ENCODE results near the gene PPM1F.

DNA sequence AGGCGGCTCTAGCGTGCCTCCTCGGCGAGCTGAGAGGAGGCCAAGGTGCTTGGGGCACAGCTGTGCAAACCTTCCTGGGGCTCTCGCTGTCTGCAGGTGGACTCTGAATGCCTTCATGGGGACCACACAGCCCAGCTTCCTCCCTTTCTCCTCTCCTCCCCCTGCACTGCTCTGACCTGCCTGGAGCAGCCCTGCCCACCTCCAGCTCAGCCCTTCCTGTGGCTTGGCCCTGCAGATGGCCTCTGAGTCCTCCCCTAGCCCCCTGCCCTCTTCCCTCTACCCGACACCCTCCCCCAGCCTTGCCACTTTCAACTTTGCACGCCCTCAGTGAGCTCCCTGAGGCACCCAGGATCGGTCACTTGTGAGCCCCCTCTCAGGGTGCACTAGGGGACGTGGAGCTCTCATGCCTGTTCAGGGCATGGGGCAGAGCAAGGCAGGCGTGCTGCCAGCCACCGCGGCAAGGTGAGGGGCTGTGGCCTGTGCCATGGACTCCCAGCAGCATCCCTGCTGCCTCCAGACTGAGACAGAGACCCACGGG, 31.4 kb downstream of the PPM1F start:
- TF ChIP-seq POLR2A (IDR thresholded peaks at IDR 0.05; ENCODE audit: low read depth, low read length) (no peak), TARDBP (IDR thresholded peaks at IDR 0.05; ENCODE audit: borderline replicate concordance) (no peak), MEF2A (IDR thresholded peaks at IDR 0.05; ENCODE audit: insufficient read depth, low read depth, low read length) (no peak), CTCF (IDR thresholded peaks at IDR 0.05 in 2 of 3, conservative IDR thresholded peaks at IDR 0.05 in 1 of 3; ENCODE audit: control insufficient read depth in 2 of 3, extremely low read depth in 1 of 3, insufficient read depth in 1 of 3, low read depth in 3 of 3, low read length in 3 of 3) (no peak), EZH2 (IDR thresholded peaks at IDR 0.05; ENCODE audit: borderline replicate concordance, control insufficient read depth, low read depth, low read length) (no peak), IRF5 (IDR thresholded peaks at IDR 0.05; ENCODE audit: borderline replicate concordance) (no peak), FOXK2 (IDR thresholded peaks at IDR 0.05) (no peak), YY1 (IDR thresholded peaks at IDR 0.05; ENCODE audit: low read depth, low read length) (no peak), RFX5 (IDR thresholded peaks at IDR 0.05; ENCODE audit: low read depth, low read length) (no peak), REST (IDR thresholded peaks at IDR 0.05; ENCODE audit: low read depth, low read length) (no peak)
- TF ChIP-seq, protein P1, sequence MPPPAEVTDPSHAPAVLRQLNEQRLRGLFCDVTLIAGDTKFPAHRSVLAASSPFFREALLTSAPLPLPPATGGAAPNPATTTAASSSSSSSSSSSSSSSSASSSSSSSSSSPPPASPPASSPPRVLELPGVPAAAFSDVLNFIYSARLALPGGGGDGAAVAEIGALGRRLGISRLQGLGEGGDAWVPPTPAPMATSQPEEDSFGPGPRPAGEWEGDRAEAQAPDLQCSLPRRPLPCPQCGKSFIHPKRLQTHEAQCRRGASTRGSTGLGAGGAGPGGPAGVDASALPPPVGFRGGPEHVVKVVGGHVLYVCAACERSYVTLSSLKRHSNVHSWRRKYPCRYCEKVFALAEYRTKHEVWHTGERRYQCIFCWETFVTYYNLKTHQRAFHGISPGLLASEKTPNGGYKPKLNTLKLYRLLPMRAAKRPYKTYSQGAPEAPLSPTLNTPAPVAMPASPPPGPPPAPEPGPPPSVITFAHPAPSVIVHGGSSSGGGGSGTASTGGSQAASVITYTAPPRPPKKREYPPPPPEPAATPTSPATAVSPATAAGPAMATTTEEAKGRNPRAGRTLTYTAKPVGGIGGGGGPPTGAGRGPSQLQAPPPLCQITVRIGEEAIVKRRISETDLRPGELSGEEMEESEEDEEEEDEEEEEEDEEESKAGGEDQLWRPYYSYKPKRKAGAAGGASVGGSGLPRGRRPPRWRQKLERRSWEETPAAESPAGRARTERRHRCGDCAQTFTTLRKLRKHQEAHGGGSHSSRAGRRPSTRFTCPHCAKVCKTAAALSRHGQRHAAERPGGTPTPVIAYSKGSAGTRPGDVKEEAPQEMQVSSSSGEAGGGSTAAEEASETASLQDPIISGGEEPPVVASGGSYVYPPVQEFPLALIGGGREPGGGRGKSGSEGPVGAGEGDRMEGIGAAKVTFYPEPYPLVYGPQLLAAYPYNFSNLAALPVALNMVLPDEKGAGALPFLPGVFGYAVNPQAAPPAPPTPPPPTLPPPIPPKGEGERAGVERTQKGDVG (CRISPR knock-in tag; IDR thresholded peaks at IDR 0.05): no peak
- TF ChIP-seq, protein P2, sequence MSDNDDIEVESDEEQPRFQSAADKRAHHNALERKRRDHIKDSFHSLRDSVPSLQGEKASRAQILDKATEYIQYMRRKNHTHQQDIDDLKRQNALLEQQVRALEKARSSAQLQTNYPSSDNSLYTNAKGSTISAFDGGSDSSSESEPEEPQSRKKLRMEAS (IDR thresholded peaks at IDR 0.05; ENCODE audit: low read depth, low read length): no peak

All from GM12878 (cell line).